ENCODE results near the gene ADGRF1.
A peak's percentile ranks its signal among the peaks of the same experiment; 100 is the strongest.

ADGRF1 gene

DNA sequence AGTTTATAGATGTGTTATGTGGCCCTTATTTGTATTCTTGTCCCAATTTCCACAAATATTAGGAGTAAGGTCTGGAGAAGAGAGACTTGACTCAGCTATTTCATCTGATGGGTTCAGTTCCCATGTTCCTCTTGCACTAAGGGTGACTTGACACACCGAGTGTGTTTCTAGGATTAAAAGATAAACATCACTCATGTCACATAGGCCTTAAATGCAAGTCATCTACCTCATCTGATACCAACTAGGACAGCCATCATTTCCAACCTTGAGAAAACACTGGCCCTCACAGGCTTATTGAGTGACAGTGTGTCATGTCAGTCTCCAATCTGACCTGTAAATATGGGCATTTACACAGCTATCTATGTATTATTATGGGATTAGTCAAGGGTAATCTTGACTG, 67.3 kb downstream of the ADGRF1 start:
- no peak for DNase-seq

DNA sequence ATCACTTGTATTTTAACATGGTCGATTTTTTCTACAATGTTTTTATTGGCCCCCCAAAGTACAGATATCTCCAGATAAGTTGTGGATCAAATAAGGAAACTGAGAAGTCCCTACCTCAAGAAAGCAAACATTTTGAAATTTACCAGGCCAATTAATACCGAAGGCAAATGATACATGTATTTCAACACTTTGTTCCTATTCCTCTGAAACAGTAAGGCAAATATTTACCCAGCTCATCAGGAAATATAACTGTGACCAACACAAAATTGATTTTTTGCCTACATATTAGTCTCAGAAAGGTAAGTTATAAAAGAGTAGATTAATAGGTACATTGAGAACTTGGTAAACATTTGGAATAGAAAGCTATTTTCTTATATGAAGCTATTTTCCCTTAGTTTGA, 69.1 kb downstream of the ADGRF1 start:
- no peak for DNase-seq

DNA sequence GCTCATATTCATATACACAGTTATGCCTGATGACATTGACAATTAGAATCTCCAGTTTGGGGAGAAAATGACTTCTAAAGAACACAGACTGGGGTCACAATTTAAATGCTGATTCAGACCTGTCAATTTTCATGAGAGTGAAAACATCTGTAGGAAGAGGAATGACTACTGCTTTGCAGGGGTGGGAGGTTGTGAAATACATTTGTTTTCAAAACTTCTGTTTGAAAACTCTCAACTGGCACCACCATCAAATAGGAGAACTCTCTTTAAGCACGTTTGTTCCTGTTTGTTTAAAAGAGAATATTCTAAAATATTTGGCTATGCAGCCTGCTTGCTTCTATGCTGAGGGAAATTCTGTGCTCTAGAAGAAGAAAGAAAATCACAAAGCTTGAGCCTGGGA, 69.6 kb downstream of the ADGRF1 start:
- no peak for DNase-seq

DNA sequence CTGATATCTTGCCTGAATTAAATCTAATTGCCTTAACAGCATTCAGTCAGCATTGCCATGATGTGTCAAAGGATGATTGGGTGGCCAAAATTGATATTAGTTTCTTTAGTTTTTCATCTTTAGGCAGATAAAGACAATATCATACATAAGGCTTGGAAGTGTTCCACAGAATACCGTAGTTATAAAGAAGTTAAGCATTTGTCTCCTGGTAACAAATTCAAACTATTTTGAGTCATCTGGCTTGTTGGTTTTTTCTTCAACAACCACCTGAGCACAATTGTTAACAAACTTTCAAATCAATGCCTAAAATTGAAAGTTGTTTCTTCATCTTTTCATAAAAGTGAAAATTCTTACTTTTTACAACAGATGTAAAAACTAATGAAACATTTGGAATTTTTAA, 72.9 kb downstream of the ADGRF1 start:
- no peak for DNase-seq

DNA sequence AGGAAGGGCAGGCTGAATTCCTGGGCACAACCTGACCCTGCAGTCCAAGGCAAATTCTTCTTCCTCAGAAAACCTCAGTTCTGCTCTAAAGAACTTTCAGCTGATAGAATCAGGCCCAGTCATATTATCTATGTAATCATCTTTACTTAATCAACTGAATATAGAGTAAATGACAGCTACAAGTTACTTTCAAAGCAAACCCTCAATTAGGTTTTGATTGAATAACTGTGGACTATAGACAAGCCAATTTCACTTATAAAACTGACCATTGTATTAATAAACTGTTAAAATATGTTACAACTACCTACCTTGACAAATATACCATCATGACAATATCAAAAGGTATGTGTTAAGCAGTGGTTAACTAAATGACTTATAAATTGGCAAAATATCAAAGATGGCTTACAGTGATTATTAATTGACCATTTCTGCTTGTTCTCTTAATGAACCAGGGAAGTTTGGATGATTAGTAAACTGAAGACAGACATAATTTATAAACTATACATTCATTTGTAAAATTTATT, 74.2 kb downstream of the ADGRF1 start:
- no peak for DNase-seq

DNA sequence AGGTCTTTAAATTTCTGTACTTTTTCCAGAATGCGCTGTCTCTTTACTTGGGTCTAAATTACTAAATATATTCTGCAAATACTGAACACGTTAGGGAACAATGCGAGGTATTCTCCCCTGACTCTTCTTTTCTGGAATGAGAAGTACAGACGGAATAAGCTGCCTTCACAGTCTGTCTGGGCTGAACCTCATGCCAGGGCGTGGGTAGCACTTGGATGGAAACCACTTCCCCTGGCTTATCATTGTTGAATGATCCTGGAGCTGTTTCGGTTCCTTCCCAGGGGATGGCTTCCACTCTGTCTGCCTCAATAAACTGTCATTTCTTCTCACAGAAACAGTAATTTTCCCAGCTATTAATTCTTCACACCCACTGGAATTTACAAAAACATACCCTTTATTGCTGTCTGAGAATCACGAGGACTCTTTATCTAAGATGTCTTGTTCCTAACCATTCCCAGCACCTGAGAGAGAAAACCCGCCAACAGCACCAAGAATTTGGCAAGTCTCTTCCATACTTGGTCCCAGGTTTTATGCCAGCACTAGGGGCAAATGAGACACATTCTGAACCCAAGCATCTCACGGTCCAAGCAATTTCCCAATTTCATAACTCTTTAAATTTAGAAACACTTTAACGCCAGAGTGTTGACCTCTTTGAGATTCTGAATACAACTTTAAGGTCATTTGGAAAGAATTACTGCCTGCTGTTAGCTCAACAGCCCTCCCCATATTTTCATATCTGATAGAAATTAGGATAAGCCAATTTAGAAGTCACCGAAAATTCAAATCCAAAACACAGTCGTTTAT, 77.2 kb downstream of the ADGRF1 start:
- no peak for DNase-seq

DNA sequence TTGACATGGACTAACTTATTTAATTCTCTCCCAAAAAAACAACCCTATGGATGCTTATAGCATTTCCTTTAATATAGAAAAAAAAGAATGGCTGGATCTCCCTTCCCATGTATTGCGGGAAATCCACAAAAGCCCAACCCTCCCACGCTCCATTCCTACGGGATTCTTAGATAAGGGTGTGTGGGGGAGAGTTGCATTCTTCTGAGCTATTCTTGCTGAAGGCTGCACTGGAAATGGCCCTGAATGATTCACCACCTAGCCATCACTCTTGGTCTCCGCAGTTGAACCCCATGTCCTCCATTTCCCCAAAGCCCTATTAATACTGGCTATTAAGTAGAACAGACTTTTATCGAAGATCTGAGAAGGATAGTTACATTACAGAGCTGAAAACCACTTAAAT, 78.5 kb downstream of the ADGRF1 start:
- no peak for DNase-seq

DNA sequence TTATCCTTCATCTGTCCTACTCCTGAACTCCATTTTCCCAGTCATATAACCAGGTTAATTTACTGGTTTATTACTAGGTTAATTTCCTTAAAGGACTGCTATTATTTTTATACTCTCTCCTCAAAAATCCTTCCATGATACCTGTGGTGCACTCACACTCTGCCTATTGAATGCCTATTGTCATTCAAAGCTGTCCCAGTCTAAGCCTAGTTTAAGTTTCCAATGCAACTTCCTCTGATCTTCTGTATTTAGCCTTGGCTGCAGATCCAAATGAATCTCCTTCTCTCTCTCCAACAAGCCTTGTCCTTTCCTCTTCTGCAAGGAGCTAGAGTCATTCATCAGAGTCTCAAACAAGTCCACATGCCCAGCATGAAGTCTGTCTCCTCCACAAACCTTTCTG, 79.1 kb downstream of the ADGRF1 start:
- no peak for DNase-seq

DNA sequence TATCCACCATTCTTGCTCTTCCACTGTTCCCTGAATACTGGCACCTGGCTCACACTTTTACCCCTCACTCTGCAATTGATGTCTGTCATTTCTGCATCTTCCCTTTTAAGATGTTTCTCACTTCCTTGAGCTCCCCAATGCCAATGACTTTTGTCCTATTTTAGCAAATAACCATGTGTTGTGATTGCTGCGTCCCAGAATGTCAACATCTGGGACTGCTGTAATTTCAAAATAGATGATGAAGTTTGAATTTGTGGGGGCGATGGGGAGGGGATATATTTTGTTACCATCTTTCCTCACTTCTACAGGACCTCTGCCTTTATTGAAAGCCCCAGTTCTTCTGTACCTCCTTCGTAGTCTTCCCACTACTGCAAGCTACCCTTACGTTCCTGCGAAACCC, 80.4 kb downstream of the ADGRF1 start:
- DNase-seq, result no peak

DNA sequence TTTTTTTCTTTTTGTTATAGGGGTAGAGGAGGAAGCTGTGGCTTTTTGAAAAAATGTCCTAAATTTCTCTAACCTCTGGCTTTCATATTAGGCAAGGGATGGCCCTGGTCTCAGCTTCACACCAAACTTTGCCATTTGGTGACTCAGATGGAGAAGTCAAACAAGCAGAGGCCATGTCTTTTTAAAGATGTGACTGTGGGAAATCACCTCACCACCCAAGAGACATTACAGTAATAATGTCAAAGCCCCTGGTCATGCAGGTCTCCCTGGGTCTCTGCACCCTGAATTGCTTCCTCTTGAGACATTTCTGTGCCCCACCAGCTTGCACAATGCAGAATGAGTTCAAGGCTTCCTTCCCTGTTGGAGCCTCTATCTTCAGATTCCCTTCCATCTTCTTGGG, 80.9 kb downstream of the ADGRF1 start:
- no peak for DNase-seq

DNA sequence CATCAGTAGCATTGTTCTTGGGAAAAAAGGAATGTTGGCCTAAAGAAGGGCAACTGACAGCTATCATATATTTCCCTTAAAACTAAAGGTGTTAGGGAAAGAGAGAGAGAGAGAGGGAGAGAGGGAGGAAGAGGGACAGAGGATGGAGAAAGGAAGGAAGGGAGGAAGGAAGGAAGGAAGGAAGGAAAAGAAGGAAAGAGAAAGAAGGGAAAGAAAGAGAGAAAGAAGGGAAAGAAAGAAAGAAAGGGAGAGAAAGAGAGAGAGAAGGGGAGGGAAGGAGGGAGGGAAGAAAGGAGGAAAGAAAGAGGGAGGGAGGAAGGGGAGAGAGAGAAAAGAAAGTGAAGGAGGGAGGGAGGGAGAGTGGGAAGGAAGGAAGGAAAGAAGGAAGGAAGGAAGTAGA, 82.7 kb downstream of the ADGRF1 start:
- no peak for DNase-seq

DNA sequence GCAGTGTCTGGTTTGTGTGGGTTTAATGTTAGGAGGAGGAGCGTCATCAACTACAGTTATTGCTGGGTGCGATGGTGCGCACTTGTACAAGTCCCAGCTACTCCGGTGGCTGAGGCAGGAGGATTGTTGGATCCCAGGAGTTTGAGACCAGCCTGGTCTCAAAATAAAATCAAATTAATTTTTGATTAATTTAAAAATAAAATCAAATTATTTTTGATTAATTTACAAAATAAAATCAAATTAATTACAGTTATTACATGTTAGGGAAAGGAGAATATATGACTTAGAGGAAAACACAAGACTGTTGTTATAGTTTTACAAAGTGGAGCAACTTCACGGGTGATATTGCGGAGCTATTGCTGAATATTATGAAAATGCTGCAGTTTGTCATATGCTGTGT, 85.7 kb downstream of the ADGRF1 start:
- no peak for DNase-seq

DNA sequence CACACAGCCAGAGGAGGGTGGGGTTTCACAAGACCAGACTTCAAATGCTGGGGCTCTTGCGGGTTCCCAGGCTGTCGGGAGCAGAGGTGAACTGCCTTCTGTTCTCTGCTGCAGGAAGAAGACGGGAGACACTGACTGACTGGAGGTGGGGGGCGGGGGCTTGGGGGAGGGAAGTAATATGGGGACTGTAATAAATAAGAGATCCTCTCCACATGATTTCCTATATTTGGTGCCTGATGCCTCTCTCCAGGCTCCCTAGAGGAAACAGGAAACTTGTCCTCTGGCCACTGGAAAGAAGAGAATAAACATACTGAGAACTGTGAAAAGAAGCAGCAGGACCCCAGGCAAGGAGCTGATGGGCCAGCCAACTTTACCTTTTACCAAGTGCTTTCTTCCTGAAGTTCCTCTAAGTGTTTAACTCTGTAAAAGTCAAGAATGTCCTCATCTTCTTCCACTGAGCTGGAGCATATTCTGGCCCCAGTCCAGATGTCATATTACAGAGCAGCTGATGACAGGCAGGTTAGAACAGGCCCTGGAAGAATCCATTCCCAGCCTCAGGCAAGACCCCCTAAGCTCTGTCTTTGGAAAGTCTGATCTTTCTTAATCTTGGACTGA, 87.2 kb downstream of the ADGRF1 start:
- peak; percentile 17 for DNase-seq

DNA sequence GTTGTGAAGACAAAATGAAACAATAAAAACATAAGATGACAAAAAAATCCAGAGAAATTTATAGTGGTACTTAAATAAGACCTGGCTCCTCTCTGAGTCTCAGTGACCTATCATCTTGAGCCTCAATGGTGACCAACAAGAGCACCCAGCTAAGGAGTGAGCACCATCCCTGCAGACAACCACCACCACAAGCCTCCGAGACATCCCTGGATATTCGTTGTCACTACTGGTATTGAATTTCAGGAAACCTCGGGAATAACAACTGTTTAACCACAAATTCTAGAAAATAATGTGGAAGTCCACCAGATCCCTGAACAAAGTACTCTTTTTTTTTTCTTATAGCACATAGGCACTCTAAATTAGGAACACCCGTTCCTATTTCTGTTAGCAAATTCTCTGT, 88.2 kb downstream of the ADGRF1 start:
- no peak for DNase-seq

DNA sequence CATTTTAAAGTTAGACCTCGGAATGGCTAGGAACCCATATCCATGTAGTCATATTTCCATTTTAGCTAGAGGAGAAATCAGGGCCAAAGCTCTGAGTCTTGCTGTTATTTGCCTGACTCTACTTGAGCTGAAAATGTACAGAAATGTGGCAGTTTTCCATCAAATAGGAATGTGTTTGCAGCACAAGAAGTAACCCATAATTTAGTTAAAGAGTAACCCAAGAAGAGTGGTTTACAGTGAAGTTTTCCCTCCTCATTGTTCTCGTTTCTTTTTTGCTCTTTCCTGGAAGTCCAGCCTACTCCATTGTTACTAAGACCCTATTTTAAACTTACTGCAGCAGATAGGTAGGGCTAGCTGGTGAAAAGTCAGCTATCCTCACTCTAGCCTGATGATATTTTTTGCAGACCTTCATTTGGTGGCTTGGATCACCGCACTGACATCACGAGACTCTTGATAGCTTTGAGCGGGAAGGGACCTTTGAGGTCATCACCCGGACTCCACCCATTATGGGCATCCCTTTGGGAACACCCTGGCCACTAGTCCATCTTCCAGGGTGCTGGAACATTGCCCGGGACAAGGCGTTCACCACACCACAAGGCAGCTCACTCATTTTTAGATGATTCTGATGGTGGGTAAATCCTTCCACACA, 92.4 kb downstream of the ADGRF1 start:
- DNase-seq, result no peak

DNA sequence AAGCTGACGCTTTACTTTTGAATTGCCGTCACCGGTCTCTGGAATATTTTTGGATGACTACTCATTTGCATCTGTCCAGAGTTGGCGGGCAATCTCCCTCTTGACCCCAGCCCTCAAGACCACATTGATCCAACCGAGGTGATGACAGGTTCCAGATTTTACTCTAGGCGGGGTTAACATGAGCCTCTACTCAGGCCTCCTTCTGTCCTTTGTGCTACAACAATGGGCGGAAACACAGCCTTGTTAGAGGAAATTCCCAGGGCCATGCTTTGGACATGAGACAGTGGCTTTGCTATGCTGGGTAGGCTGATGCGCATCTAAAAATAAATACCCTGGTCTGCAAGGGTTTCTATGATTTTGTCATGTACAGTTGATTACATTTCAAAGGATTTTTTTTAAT, 93.4 kb downstream of the ADGRF1 start:
- no peak for DNase-seq

All from T1000 (cell line).